MM.1S (cell line): Measurements from ENCODE around the gene LIN37.

ENCODE experiments used
- DNase-seq: peaks from one replicate; pipeline ENCODE4 v3.0.0-alpha.2; 2015
- H2AFZ ChIP-seq: fragments of 300-600 bp; sonication (generic); 2 replicates; pipeline ENCODE4 v1.6.0; 2016; ENCODE audit warnings: antibody characterized with exemption, low read length
- H3F3A ChIP-seq: fragments of 300-600 bp; sonication (generic); 2 replicates; pipeline ENCODE4 v1.6.1; 2016; ENCODE audit warnings: mild to moderate bottlenecking, antibody characterized with exemption, low read length, moderate library complexity, mixed read lengths; ENCODE audit not compliant: insufficient read depth
- H3K27ac ChIP-seq: fragments of 300-600 bp; sonication (generic); 2 replicates; pipeline ENCODE4 v1.5.1; 2016; ENCODE audit warnings: mild to moderate bottlenecking, low read length
- H3K27me3 ChIP-seq: fragments of 300-600 bp; sonication (generic); replicated peaks from 2 replicates; pipeline ENCODE4 v1.6.0; 2016; ENCODE audit warnings: low read length; ENCODE audit not compliant: insufficient read depth
- H3K36me3 ChIP-seq: fragments of 300-600 bp; sonication (generic); replicated peaks from 2 replicates; pipeline ENCODE4 v1.6.1; 2016; ENCODE audit warnings: mild to moderate bottlenecking, low read length, mixed read lengths; ENCODE audit not compliant: insufficient read depth
- H3K4me1 ChIP-seq: fragments of 300-600 bp; sonication (generic); 2 replicates; pipeline ENCODE4 v1.6.1; 2016; ENCODE audit warnings: low read length, mixed read lengths
- H3K4me2 ChIP-seq: fragments of 300-600 bp; sonication (generic); 2 replicates; pipeline ENCODE4 v1.6.0; 2016; ENCODE audit warnings: low read depth, low read length
- H3K4me3 ChIP-seq: fragments of 300-600 bp; sonication (generic); 2 replicates; pipeline ENCODE4 v1.5.1; 2016; ENCODE audit warnings: low read length, mixed read lengths
- H3K79me2 ChIP-seq: fragments of 300-600 bp; sonication (generic); 2 replicates; pipeline ENCODE4 v1.6.1; 2016; ENCODE audit warnings: mixed run types, low read length, mixed read lengths
- H3K9ac ChIP-seq: fragments of 300-600 bp; sonication (generic); 2 replicates; pipeline ENCODE4 v1.6.1; 2016; ENCODE audit warnings: low read length, mixed read lengths
- H3K9me2 ChIP-seq: fragments of 300-600 bp; sonication (generic); replicated peaks from 2 replicates; pipeline ENCODE4 v1.6.1; 2016; ENCODE audit warnings: mild to moderate bottlenecking, low read length, mixed read lengths; ENCODE audit not compliant: insufficient read depth
- H3K9me3 ChIP-seq: fragments of 300-600 bp; sonication (generic); replicated peaks from 2 replicates; pipeline ENCODE4 v1.6.1; 2016; ENCODE audit warnings: mild to moderate bottlenecking, low read length, mixed read lengths; ENCODE audit not compliant: insufficient read depth
- H4K20me1 ChIP-seq: fragments of 300-600 bp; sonication (generic); 2 replicates; pipeline ENCODE4 v1.6.1; 2016; ENCODE audit warnings: mild to moderate bottlenecking, low read length, moderate library complexity, mixed read lengths; ENCODE audit not compliant: insufficient read depth
- CTCF ChIP-seq: fragments of 300-600 bp; sonication (generic); IDR thresholded peaks from 2 replicates; pipeline ENCODE4 v1.5.1; 2016; ENCODE audit warnings: antibody characterized with exemption, low read length, mixed read lengths
- EZH2 ChIP-seq: fragments of 300-600 bp; sonication (generic); optimal IDR thresholded peaks from 2 replicates; pipeline ENCODE3; 2017; ENCODE audit warnings: low read depth, mild to moderate bottlenecking, antibody characterized with exemption, low read length, mixed read lengths
- EZH2phosphoT487 ChIP-seq: fragments of 300-600 bp; sonication (generic); IDR thresholded peaks from 2 replicates; pipeline ENCODE4 v1.6.1; 2018; ENCODE audit warnings: antibody characterized with exemption, low read length

Gene LIN37

GRCh38 chr19:35775298-35776101, 27.1 kb downstream of the LIN37 start, which contains the start of gene ARHGAP33:
TSS of gene ARHGAP33 (plus strand) at chr19:35775564. CDS start at chr19:35775659, 95 bp downstream.
- H3K4me3 ChIP-seq = peak within 1 kb of the TSS; percentile 75
- H3K9ac ChIP-seq = peak within 1 kb of the TSS; percentile 61; the same call in 1 of the 2 replicates
- no peaks in the 10 kb centered on the region for H3K27me3 ChIP-seq
- DNase-seq = peak; percentile 99
- no peaks in the 10 kb centered on the region for H4K20me1 ChIP-seq
- H2AFZ ChIP-seq = peak within 1 kb of the TSS; percentile 49
- no peaks in the 10 kb centered on the region for H3K36me3 ChIP-seq
- no peaks in the 10 kb centered on the region for H3F3A ChIP-seq
- H3K4me1 ChIP-seq = peaks cover 12% of the 10 kb centered on the region
- peaks cover 13% of the 10 kb centered on the region for H3K79me2 ChIP-seq
- no peak for TF ChIP-seq EZH2phosphoT487
- no peak for TF ChIP-seq CTCF
- no peak for TF ChIP-seq EZH2
- H3K9me2 ChIP-seq = no peaks in the 10 kb centered on the region
- no peak within 1 kb of the TSS for H3K27ac ChIP-seq
- no peaks in the 10 kb centered on the region for H3K9me3 ChIP-seq
- peak within 1 kb of the TSS; percentile 84 for H3K4me2 ChIP-seq

GRCh38 chr19:35776102-35776788, 27.9 kb downstream of the LIN37 start:
- Histone ChIP-seq H2AFZ (peak overlapping the region; percentile 42), H3K4me2 (peak overlapping the region; percentile 84), H3K4me1 (peaks cover 12% of the 10 kb centered on the region), H3K79me2 (peaks cover 13% of the 10 kb centered on the region), H3K4me3 (peak overlapping the region; percentile 75), H3K27me3 (no peaks in the 10 kb centered on the region), H4K20me1 (no peaks in the 10 kb centered on the region), H3F3A (no peaks in the 10 kb centered on the region), H3K9ac (peak overlapping the region; percentile 61; the same call in 1 of the 2 replicates), H3K27ac (no peak overlapping the region), H3K9me2 (no peaks in the 10 kb centered on the region), H3K9me3 (no peaks in the 10 kb centered on the region), H3K36me3 (no peaks in the 10 kb centered on the region)
- TF ChIP-seq EZH2 = no peak
- no peak for TF ChIP-seq EZH2phosphoT487
- TF ChIP-seq CTCF = no peak
- no peak for DNase-seq

- no peak overlapping the region for H3K27ac ChIP-seq
- H2AFZ ChIP-seq = no peak overlapping the region
- H3K4me3 ChIP-seq = no peak overlapping the region
- no peak overlapping the region for H3K4me2 ChIP-seq
- H3K79me2 ChIP-seq = peaks cover 13% of the 10 kb centered on the region
- H3K9me2 ChIP-seq = no peaks in the 10 kb centered on the region
- TF ChIP-seq EZH2phosphoT487 = no peak
- TF ChIP-seq CTCF = no peak
- TF ChIP-seq EZH2 = no peak
- H3K9me3 ChIP-seq = no peaks in the 10 kb centered on the region
- H3K36me3 ChIP-seq = no peaks in the 10 kb centered on the region
- H4K20me1 ChIP-seq = no peaks in the 10 kb centered on the region
- H3K4me1 ChIP-seq = peaks cover 12% of the 10 kb centered on the region
- DNase-seq = no peak
- no peak overlapping the region for H3K9ac ChIP-seq
- no peaks in the 10 kb centered on the region for H3K27me3 ChIP-seq
- H3F3A ChIP-seq = no peaks in the 10 kb centered on the region
Observed at GRCh38 chr19:35777086-35777841, 28.9 kb downstream of the LIN37 start.
